OCI-LY7 (cell line): ENCODE data around the gene KCNK16. TPM values are rescaled to one million over a fixed set of nuclear protein-coding genes. Genes with fewer than 3 reads are reported as not detected.

Source experiments
- BruUV-seq: library from RNA; stranded (reverse); fragments of 400-500 nt; replicated peaks from 2 replicates; lab custom pipeline; 2021; lab: Mats Ljungman, UMichigan
- CTCF ChIA-PET: fragments of 300-600 bp; sonication (Branson Sonifier 250); formaldehyde crosslinking; loops from one replicate; lab custom pipeline; 2022; ENCODE audit warnings: antibody characterized with exemption; ENCODE audit not compliant: unreplicated experiment; lab: Charles Lee
- POLR2A ChIA-PET: fragments of 300-600 bp; sonication (Branson Sonifier 250); formaldehyde crosslinking; loops from one replicate; lab custom pipeline; 2022; ENCODE audit warnings: antibody characterized with exemption; lab: Charles Lee
- DNase-seq: peaks from one replicate; pipeline ENCODE4 v3.0.0-alpha.2; 2015; ENCODE audit warnings: low spot score
- H2AFZ ChIP-seq: fragments of 200-600 bp; sonication (generic), shearing (Covaris generic); 2 replicates; pipeline ENCODE4 v1.6.1; 2014; ENCODE audit warnings: mild to moderate bottlenecking, antibody characterized with exemption, low read length, moderate library complexity
- H3K27ac ChIP-seq: fragments of 200-600 bp; sonication (generic); 2 replicates; pipeline ENCODE4 v1.5.1; 2014; ENCODE audit warnings: mixed run types, low read depth, mild to moderate bottlenecking, moderate library complexity, low read length, inconsistent platforms; ENCODE audit not compliant: poor library complexity, severe bottlenecking
- H3K36me3 ChIP-seq: fragments of 200-600 bp; sonication (generic); 2 replicates; pipeline ENCODE4 v1.6.1; 2014; ENCODE audit warnings: mild to moderate bottlenecking, antibody characterized with exemption, low read length, moderate library complexity, mixed read lengths; ENCODE audit not compliant: insufficient read depth
- H3K4me1 ChIP-seq: fragments of 200-600 bp; sonication (generic); 2 replicates; pipeline ENCODE4 v1.5.1; 2014; ENCODE audit warnings: mild to moderate bottlenecking, low read length; ENCODE audit not compliant: insufficient read depth, poor library complexity, severe bottlenecking
- H3K4me2 ChIP-seq: fragments of 200-600 bp; sonication (generic); 2 replicates; pipeline ENCODE4 v1.6.1; 2014; ENCODE audit warnings: mild to moderate bottlenecking, low read length
- H3K4me3 ChIP-seq: fragments of 200-600 bp; sonication (generic); 2 replicates; pipeline ENCODE4 v1.5.1; 2014; ENCODE audit warnings: mild to moderate bottlenecking, low read depth, low read length; ENCODE audit not compliant: poor library complexity, severe bottlenecking
- H3K79me2 ChIP-seq: fragments of 200-600 bp; sonication (generic); 2 replicates; pipeline ENCODE4 v1.6.1; 2016; ENCODE audit warnings: low read depth, mild to moderate bottlenecking, low read length, moderate library complexity, mixed read lengths; ENCODE audit not compliant: insufficient read depth
- H3K9me2 ChIP-seq: fragments of 200-600 bp; sonication (generic); 2 replicates; pipeline ENCODE4 v1.6.1; 2016; ENCODE audit warnings: mild to moderate bottlenecking, low read length, mixed read lengths; ENCODE audit not compliant: insufficient read depth
- H3K9me3 ChIP-seq: fragments of 200-600 bp; sonication (generic); 2 replicates; pipeline ENCODE4 v1.6.1; 2014; ENCODE audit warnings: mild to moderate bottlenecking, mixed run types, low read length, mixed read lengths
- H4K20me1 ChIP-seq: fragments of 200-600 bp; sonication (generic); 2 replicates; pipeline ENCODE4 v1.6.1; 2014; ENCODE audit warnings: mild to moderate bottlenecking, antibody characterized with exemption, low read length, moderate library complexity, mixed read lengths; ENCODE audit not compliant: insufficient read depth
- EZH2phosphoT487 ChIP-seq: fragments of 200-600 bp; sonication (generic); IDR thresholded peaks from 2 replicates; pipeline ENCODE4 v1.6.1; 2018; ENCODE audit warnings: low read depth, borderline replicate concordance, mild to moderate bottlenecking, mixed run types, antibody characterized with exemption, low read length, moderate library complexity, mixed read lengths
- intact Hi-C: fragments of 100-400 bp; cut with micrococcal nuclease; formaldehyde crosslinking; loops from one replicate; pipeline ENCODE4 v1.10.0; 2022; ENCODE audit not compliant: unreplicated experiment
- total RNA-seq, 2 experiments: library from RNA; depleted of rRNA in 1 of 2; stranded (reverse); fragments of >200 nt in 1 of 2; shearing (Covaris generic) in 1 of 2; gene quantifications; 2 replicates each; pipeline ENCODE4 v1.2.3, GENCODE V29; 2014 to 2022
- TF ChIP-seq, protein P1 (sequence below): fragments of 200-600 bp; sonication (generic); conservative IDR thresholded peaks from 2 replicates; pipeline ENCODE4 v1.5.1; 2014; ENCODE audit warnings: mild to moderate bottlenecking, antibody characterized with exemption, low read length, moderate library complexity, mixed read lengths

Gene KCNK16
- total RNA-seq, 2 experiments from 2014 or later, result not detected

- Histone ChIP-seq H3K4me1 (no peaks in the 10 kb centered on the region), H3K9me3 (no peaks in the 10 kb centered on the region), H3K4me3 (no peak overlapping the region), H3K79me2 (no peaks in the 10 kb centered on the region), H3K27ac (no peak overlapping the region), H3K36me3 (no peaks in the 10 kb centered on the region), H3K4me2 (no peak overlapping the region), H3K9me2 (no peaks in the 10 kb centered on the region), H2AFZ (no peak overlapping the region), H4K20me1 (no peaks in the 10 kb centered on the region)
- TF ChIP-seq EZH2phosphoT487, result no peak
- TF ChIP-seq, protein P1, sequence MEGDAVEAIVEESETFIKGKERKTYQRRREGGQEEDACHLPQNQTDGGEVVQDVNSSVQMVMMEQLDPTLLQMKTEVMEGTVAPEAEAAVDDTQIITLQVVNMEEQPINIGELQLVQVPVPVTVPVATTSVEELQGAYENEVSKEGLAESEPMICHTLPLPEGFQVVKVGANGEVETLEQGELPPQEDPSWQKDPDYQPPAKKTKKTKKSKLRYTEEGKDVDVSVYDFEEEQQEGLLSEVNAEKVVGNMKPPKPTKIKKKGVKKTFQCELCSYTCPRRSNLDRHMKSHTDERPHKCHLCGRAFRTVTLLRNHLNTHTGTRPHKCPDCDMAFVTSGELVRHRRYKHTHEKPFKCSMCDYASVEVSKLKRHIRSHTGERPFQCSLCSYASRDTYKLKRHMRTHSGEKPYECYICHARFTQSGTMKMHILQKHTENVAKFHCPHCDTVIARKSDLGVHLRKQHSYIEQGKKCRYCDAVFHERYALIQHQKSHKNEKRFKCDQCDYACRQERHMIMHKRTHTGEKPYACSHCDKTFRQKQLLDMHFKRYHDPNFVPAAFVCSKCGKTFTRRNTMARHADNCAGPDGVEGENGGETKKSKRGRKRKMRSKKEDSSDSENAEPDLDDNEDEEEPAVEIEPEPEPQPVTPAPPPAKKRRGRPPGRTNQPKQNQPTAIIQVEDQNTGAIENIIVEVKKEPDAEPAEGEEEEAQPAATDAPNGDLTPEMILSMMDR, result no peak
- CTCF ChIA-PET, result no interaction called here
- POLR2A ChIA-PET, result no interaction called here
- no peak for DNase-seq
- no TSS peak for BruUV-seq
- intact Hi-C loops, result no loop called here
These were observed 16.8 kb upstream of the KCNK16 start for GRCh38 chr6:39339096-39339867.

DNA sequence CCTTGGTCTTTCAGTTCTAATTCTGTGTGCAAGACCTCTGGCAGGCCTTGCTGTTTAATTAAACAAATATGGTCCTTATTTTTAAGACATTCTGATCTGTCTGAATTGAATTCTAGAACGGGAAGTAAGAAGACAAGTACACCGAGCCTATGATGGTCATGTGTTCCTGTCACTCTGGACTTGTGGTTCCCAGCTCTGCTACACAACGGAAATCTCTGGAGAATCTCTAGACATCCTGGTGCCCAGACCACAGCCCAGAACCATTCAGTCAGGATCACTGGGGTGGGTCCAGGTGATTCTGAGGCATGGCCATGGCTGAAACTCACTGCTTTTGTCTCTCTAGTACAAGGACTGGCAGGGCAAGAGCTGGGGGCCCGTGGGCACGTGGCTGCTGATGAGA lies 15.9 kb upstream of the KCNK16 start:
- H3K9me2 ChIP-seq, result no peaks in the 10 kb centered on the region
- H4K20me1 ChIP-seq, result no peaks in the 10 kb centered on the region
- H3K4me2 ChIP-seq, result no peak overlapping the region
- H3K4me3 ChIP-seq, result no peak overlapping the region
- BruUV-seq, result no TSS peak
- ChIA-PET POLR2A (no interaction called here), CTCF (no interaction called here)
- no peaks in the 10 kb centered on the region for H3K4me1 ChIP-seq
- H2AFZ ChIP-seq, result no peak overlapping the region
- H3K27ac ChIP-seq, result no peak overlapping the region
- intact Hi-C loops, result no loop called here
- H3K9me3 ChIP-seq, result no peaks in the 10 kb centered on the region
- no peaks in the 10 kb centered on the region for H3K79me2 ChIP-seq
- H3K36me3 ChIP-seq, result no peaks in the 10 kb centered on the region
- no peak for TF ChIP-seq EZH2phosphoT487
- TF ChIP-seq, protein P1, result no peak
- no peak for DNase-seq
